ENCODE data around the gene RTP3. TPM values are rescaled to one million over a fixed set of nuclear protein-coding genes. Genes with fewer than 3 reads are reported as not detected.
"Not testable (repeated sequence)": the region's sequence is repeated elsewhere in the genome, so short reads cannot be mapped to it uniquely, and the experiment has no call there.

Gene RTP3
- total and polyA plus RNA-seq, 2 of the 4 experiments (the other 2 are of a cell fraction), result 0.18 to 0.26 TPM

- CTCF ChIA-PET, result interaction anchor here (1.0 to 1.5 kb wide), 4 partner anchors 21 to 91 kb away, joined by 3 to 6 read pairs (median 4); no protein-coding TSS in a partner anchor
These were observed 40.6 kb downstream of the RTP3 start for GRCh38 chr3:46538425-46538802.

More at GRCh38 chr3:46538425-46538802, 40.6 kb downstream of the RTP3 start:
- H4K5ac ChIP-seq (ENCODE audit: low read depth, low read length); H3K4me3 ChIP-seq (ENCODE audit: insufficient read depth, low read depth, low read length); dilution Hi-C loops (cut with HindIII; ENCODE audit: low sequenced_read_pairs, unreplicated experiment); H2BK15ac ChIP-seq (ENCODE audit: low read depth, low read length); H3K4me2 ChIP-seq (ENCODE audit: low read depth, low read length); H4K20me1 ChIP-seq (ENCODE audit: insufficient read depth, low read length); in situ Hi-C loops (cut with MboI; ENCODE audit: low sequenced_read_pairs); H3K14ac ChIP-seq (replicated peaks; ENCODE audit: low read depth, low read length); POLR2A ChIA-PET (ENCODE audit: unreplicated experiment); H3K27me3 ChIP-seq (ENCODE audit: control insufficient read depth, insufficient read depth, low read length); ATAC-seq (ENCODE audit: low read depth); H3K18ac ChIP-seq (ENCODE audit: low read depth, low read length); H2AK9ac ChIP-seq (replicated peaks; ENCODE audit: low read depth, low read length, poor library complexity); H2AFZ ChIP-seq (replicated peaks; ENCODE audit: low read length, poor library complexity); intact Hi-C loops (cut with micrococcal nuclease); H3K9ac ChIP-seq (ENCODE audit: low read depth, low read length); DNase-seq; H3K23ac ChIP-seq (ENCODE audit: low read depth, low read length); H3K56ac ChIP-seq (ENCODE audit: extremely low read depth, insufficient read depth, low read length); H3K9me3 ChIP-seq (ENCODE audit: control insufficient read depth, insufficient read depth, low read length); H3K79me1 ChIP-seq (ENCODE audit: low read depth in 1 of 2, low read length in 2 of 2); BruUV-seq (replicated peaks): not testable (repeated sequence)
- peaks cover 15% of the 10 kb centered on the region; the same call in 1 of the 2 replicates for H3K36me3 ChIP-seq (ENCODE audit: control insufficient read depth, insufficient read depth, low read length)
- H4K8ac ChIP-seq (ENCODE audit: low read depth in 2 of 2, low read length in 2 of 2), result peak overlapping the region in 1 of 2 experiments; percentile 31; a peak in 2 of 4 replicates
- peak overlapping the region; percentile 83 for H2BK20ac ChIP-seq (ENCODE audit: low read depth, low read length)
- peaks cover 24% of the 10 kb centered on the region for H3K4me1 ChIP-seq (ENCODE audit: control insufficient read depth, insufficient read depth, low read length)
- peak overlapping the region; percentile 27 for H4K91ac ChIP-seq (ENCODE audit: insufficient read depth, low read depth, low read length)
- H2BK120ac ChIP-seq (ENCODE audit: low read depth, low read length), result peak overlapping the region; percentile 63
- H2AK5ac ChIP-seq (ENCODE audit: low read depth, low read length), result peak overlapping the region; percentile 25; the same call in 1 of the 2 replicates
- 0 out of 2 replicates have a peak, but pooled peaks have one; percentile 37 for TF ChIP-seq MAFK (IDR thresholded peaks at IDR 0.05; ENCODE audit: low read depth, low read length)
- peak overlapping the region; percentile 69 for H2BK5ac ChIP-seq (ENCODE audit: low read depth, low read length, poor library complexity, severe bottlenecking)
- H3K27ac ChIP-seq (ENCODE audit: insufficient read depth, low read length), result peak overlapping the region; percentile 28; the same call in 1 of the 2 replicates
- peaks cover 30% of the 10 kb centered on the region for H3K9me1 ChIP-seq (ENCODE audit: insufficient read depth, low read length)
- peak overlapping the region; percentile 69 for H3K4ac ChIP-seq (ENCODE audit: low read depth, low read length)
- WGBS, 2 experiments (ENCODE audit: extremely low coverage in 2 of 2, insufficient read length in 1 of 2), result no CpG with 5 or more reads among the region's 5 CpGs

Data from IMR-90 (cell line).